ENCODE results near the gene TRIM22. TPM values are rescaled to one million over a fixed set of nuclear protein-coding genes. Genes with fewer than 3 reads are reported as not detected.
"Not testable (repeated sequence)": the region's sequence is repeated elsewhere in the genome, so short reads cannot be mapped to it uniquely, and the experiment has no call there.

The TRIM22 gene
- total RNA-seq, 1 donor from 2014 or later: 167 TPM

- H3K27ac Mint-ChIP-seq (ENCODE audit: unreplicated experiment): peak overlapping the region; percentile 98
- FAIRE-seq: no peak
These were observed 1.1 kb downstream of the TRIM22 start for GRCh38 chr11:5690736-5691135.

GRCh38 chr11:5691238-5691963, 1.8 kb downstream of the TRIM22 start:
- H3K27me3 Mint-ChIP-seq (ENCODE audit: low read depth, unreplicated experiment); H3K27me3 ChIP-seq (ENCODE audit: insufficient read depth, low read length); H3K9me3 ChIP-seq (ENCODE audit: insufficient read depth, low read depth, low read length); H3K36me3 ChIP-seq (ENCODE audit: insufficient read depth, low read length); H2AFZ ChIP-seq (ENCODE audit: low read depth, low read length); H3K9ac ChIP-seq (ENCODE audit: low read length); DNase-seq (ENCODE audit: low read depth); H4K20me1 ChIP-seq (ENCODE audit: insufficient read depth, low read length); H3K27ac ChIP-seq (ENCODE audit: low read depth, low read length); H3K4me3 ChIP-seq (ENCODE audit: insufficient read depth, low read depth, low read length); H3K9me3 Mint-ChIP-seq (ENCODE audit: unreplicated experiment); FAIRE-seq: not testable (repeated sequence)
- Histone ChIP-seq H3K79me2 (ENCODE audit: insufficient read depth, low read length) (peaks cover 13% of the 10 kb centered on the region), H3K4me2 (ENCODE audit: low read length) (peak overlapping the region; percentile 84), H3K4me1 (ENCODE audit: insufficient read depth, low read length) (peaks cover 16% of the 10 kb centered on the region)
- H3K36me3 Mint-ChIP-seq (ENCODE audit: low read depth, unreplicated experiment): peaks cover 16% of the 10 kb centered on the region
- peaks cover 27% of the 10 kb centered on the region for H3K4me1 Mint-ChIP-seq (ENCODE audit: low read depth, unreplicated experiment)
- peak overlapping the region; percentile 90 for H3K4me3 Mint-ChIP-seq (ENCODE audit: unreplicated experiment)
- H3K27ac Mint-ChIP-seq (ENCODE audit: unreplicated experiment): peak overlapping the region; percentile 98

More at GRCh38 chr11:5690736-5691135, 1.1 kb downstream of the TRIM22 start:
- peak overlapping the region; percentile 90 for H3K4me3 Mint-ChIP-seq (ENCODE audit: unreplicated experiment)
- no peaks in the 10 kb centered on the region for H3K9me3 ChIP-seq (ENCODE audit: insufficient read depth, low read depth, low read length)
- peak overlapping the region; percentile 83 for H3K27ac ChIP-seq (ENCODE audit: low read depth, low read length)
- H3K36me3 Mint-ChIP-seq (ENCODE audit: low read depth, unreplicated experiment): peaks cover 11% of the 10 kb centered on the region
- peak overlapping the region; percentile 50 for H2AFZ ChIP-seq (ENCODE audit: low read depth, low read length)
- peak overlapping the region; percentile 58 for H3K4me3 ChIP-seq (ENCODE audit: insufficient read depth, low read depth, low read length)
- H3K36me3 ChIP-seq (ENCODE audit: insufficient read depth, low read length): no peaks in the 10 kb centered on the region
- peaks cover 16% of the 10 kb centered on the region for H3K4me1 ChIP-seq (ENCODE audit: insufficient read depth, low read length)
- H3K27me3 ChIP-seq (ENCODE audit: insufficient read depth, low read length): no peaks in the 10 kb centered on the region
- H3K9me3 Mint-ChIP-seq (ENCODE audit: unreplicated experiment): peaks cover 2% of the 10 kb centered on the region
- peak overlapping the region; percentile 83 for H3K9ac ChIP-seq (ENCODE audit: low read length)
- DNase-seq (ENCODE audit: low read depth): peak; percentile 27
- peaks cover 24% of the 10 kb centered on the region for H3K4me1 Mint-ChIP-seq (ENCODE audit: low read depth, unreplicated experiment)
- H3K27me3 Mint-ChIP-seq (ENCODE audit: low read depth, unreplicated experiment): no peaks in the 10 kb centered on the region
- H4K20me1 ChIP-seq (ENCODE audit: insufficient read depth, low read length): no peaks in the 10 kb centered on the region
- H3K79me2 ChIP-seq (ENCODE audit: insufficient read depth, low read length): peaks cover 13% of the 10 kb centered on the region
- TF ChIP-seq EZH2 (IDR thresholded peaks at IDR 0.05; ENCODE audit: insufficient read depth, low read length) (no peak), CTCF (IDR thresholded peaks at IDR 0.05; ENCODE audit: insufficient read depth, low read depth, low read length) (no peak)
- peak overlapping the region; percentile 84 for H3K4me2 ChIP-seq (ENCODE audit: low read length)

- Histone ChIP-seq H3K9ac (ENCODE audit: low read length) (no peak overlapping the region), H3K27me3 (ENCODE audit: insufficient read depth, low read length) (no peaks in the 10 kb centered on the region), H4K20me1 (ENCODE audit: insufficient read depth, low read length) (no peaks in the 10 kb centered on the region), H3K9me3 (ENCODE audit: insufficient read depth, low read depth, low read length) (no peaks in the 10 kb centered on the region), H3K36me3 (ENCODE audit: insufficient read depth, low read length) (no peaks in the 10 kb centered on the region), H2AFZ (ENCODE audit: low read depth, low read length) (no peak overlapping the region), H3K4me2 (ENCODE audit: low read length) (no peak overlapping the region), H3K4me3 (ENCODE audit: insufficient read depth, low read depth, low read length) (no peak overlapping the region), H3K4me1 (ENCODE audit: insufficient read depth, low read length) (peaks cover 16% of the 10 kb centered on the region), H3K27ac (ENCODE audit: low read depth, low read length) (no peak overlapping the region), H3K79me2 (ENCODE audit: insufficient read depth, low read length) (peaks cover 13% of the 10 kb centered on the region)
- Mint-ChIP-seq H3K9me3 (ENCODE audit: unreplicated experiment) (peaks cover 2% of the 10 kb centered on the region), H3K27ac (ENCODE audit: unreplicated experiment) (no peak overlapping the region), H3K4me3 (ENCODE audit: unreplicated experiment) (peak overlapping the region; percentile 90), H3K36me3 (ENCODE audit: low read depth, unreplicated experiment) (peaks cover 21% of the 10 kb centered on the region), H3K27me3 (ENCODE audit: low read depth, unreplicated experiment) (no peaks in the 10 kb centered on the region), H3K4me1 (ENCODE audit: low read depth, unreplicated experiment) (peaks cover 29% of the 10 kb centered on the region)
- TF ChIP-seq EZH2 (IDR thresholded peaks at IDR 0.05; ENCODE audit: insufficient read depth, low read length): no peak
- no peak for TF ChIP-seq CTCF (IDR thresholded peaks at IDR 0.05; ENCODE audit: insufficient read depth, low read depth, low read length)
- DNase-seq (ENCODE audit: low read depth): no peak
- no peak for FAIRE-seq
These were observed 2.4 kb downstream of the TRIM22 start for GRCh38 chr11:5691964-5692361.
